Parathyroid adenoma (tissue), 2 donors: ENCODE measurements around the gene GANC.

Source experiments
- H2AFZ ChIP-seq: fragments of 300-600 bp; sonication (generic); one replicate; pipeline ENCODE4 v1.7.0; 2017; ENCODE audit warnings: antibody characterized with exemption, mild to moderate bottlenecking
- H3K27ac ChIP-seq: fragments of 300-600 bp; sonication (generic); one replicate; pipeline ENCODE4 v1.7.0; 2017
- H3K27me3 ChIP-seq: fragments of 300-600 bp; sonication (generic); one replicate; pipeline ENCODE4 v1.7.0; 2017; ENCODE audit warnings: low read length; ENCODE audit not compliant: control insufficient read depth, insufficient read depth
- H3K36me3 ChIP-seq: fragments of 300-600 bp; sonication (generic); one replicate; pipeline ENCODE4 v1.7.0; 2017; ENCODE audit warnings: low read length; ENCODE audit not compliant: control insufficient read depth, insufficient read depth
- H3K4me1 ChIP-seq: fragments of 300-600 bp; sonication (generic); one replicate; pipeline ENCODE4 v1.7.0; 2017; ENCODE audit warnings: control low read depth
- H3K4me2 ChIP-seq: fragments of 300-600 bp; sonication (generic); one replicate; pipeline ENCODE4 v1.7.0; 2017; ENCODE audit warnings: low read length
- H3K4me3 ChIP-seq: fragments of 300-600 bp; sonication (generic); one replicate; pipeline ENCODE4 v1.7.0; 2017; ENCODE audit warnings: low read depth, low read length
- H3K79me2 ChIP-seq: fragments of 300-600 bp; sonication (generic); one replicate; pipeline ENCODE4 v1.7.0; 2017; ENCODE audit warnings: control low read depth
- H3K9ac ChIP-seq: fragments of 300-600 bp; sonication (generic); one replicate; pipeline ENCODE4 v1.7.0; 2017; ENCODE audit warnings: mild to moderate bottlenecking
- H3K9me3 ChIP-seq: fragments of 300-600 bp; sonication (generic); one replicate; pipeline ENCODE4 v1.7.0; 2017; ENCODE audit warnings: low read length; ENCODE audit not compliant: control insufficient read depth
- CTCF ChIP-seq: fragments of 300-600 bp; sonication (generic); IDR thresholded peaks from one replicate; pipeline ENCODE4 v1.7.0; 2017; ENCODE audit warnings: antibody characterized with exemption, mild to moderate bottlenecking
- donor health status: primary hyperparathyroidism.

GANC gene

DNA sequence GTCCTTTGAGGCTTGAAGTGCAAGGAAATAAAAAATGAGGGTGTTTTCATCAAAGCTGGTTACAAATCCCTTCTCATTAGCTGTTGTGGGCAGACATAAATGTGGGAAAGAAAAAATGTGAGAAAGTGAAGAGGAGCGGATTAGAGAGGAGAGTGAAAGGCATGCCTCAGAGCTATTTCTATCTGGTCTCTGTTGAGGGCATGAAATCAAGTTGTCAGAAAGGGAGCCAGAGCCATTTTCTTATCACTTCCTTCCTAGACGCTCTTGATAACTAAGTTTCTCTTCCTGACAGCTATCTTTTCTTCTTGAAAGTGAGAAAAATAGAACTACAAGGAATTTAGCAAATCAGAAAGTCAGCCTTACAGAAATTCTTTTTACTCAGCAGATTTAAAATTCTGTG lies 65.5 kb downstream of the GANC start:
- no peak overlapping the region for H3K27ac ChIP-seq
- no peak overlapping the region for H3K4me2 ChIP-seq
- no peaks in the 10 kb centered on the region for H3K9me3 ChIP-seq
- no peaks in the 10 kb centered on the region for H3K27me3 ChIP-seq
- H3K79me2 ChIP-seq: no peaks in the 10 kb centered on the region
- H2AFZ ChIP-seq: no peak overlapping the region
- no peaks in the 10 kb centered on the region for H3K4me1 ChIP-seq
- TF ChIP-seq CTCF: no peak
- no peak overlapping the region for H3K9ac ChIP-seq
- no peak overlapping the region for H3K4me3 ChIP-seq
- no peaks in the 10 kb centered on the region for H3K36me3 ChIP-seq

- Histone ChIP-seq H3K4me1 (no peaks in the 10 kb centered on the region), H3K4me3 (no peak overlapping the region), H3K27ac (no peak overlapping the region), H3K9me3 (no peaks in the 10 kb centered on the region), H3K4me2 (no peak overlapping the region), H2AFZ (no peak overlapping the region), H3K9ac (no peak overlapping the region), H3K36me3 (no peaks in the 10 kb centered on the region), H3K27me3 (no peaks in the 10 kb centered on the region), H3K79me2 (no peaks in the 10 kb centered on the region)
- TF ChIP-seq CTCF: no peak
These were observed 70.7 kb downstream of the GANC start for GRCh38 chr15:42343596-42344232.

DNA sequence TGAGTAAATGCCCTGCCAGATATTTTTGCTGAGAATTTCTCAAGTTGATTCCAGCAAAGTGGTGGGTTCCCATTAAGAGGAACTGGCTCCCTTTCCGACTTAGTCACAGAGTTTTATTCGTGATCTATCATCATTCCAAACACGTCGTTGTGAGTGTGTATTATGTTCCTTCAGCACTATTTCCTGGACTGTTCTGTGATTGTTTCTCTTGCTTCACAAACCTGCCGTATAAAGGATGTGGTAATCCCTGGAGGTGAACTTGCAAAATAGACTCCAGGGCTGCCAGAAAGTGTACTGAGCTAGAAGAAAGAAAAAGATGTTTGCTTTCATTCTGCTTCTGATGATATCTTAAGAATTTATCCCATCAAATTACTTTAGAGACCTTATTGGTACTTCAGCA lies 71.8 kb downstream of the GANC start:
- H3K9ac ChIP-seq: no peak overlapping the region
- H3K36me3 ChIP-seq: no peaks in the 10 kb centered on the region
- H3K27me3 ChIP-seq: no peaks in the 10 kb centered on the region
- H3K4me1 ChIP-seq: no peaks in the 10 kb centered on the region
- H3K27ac ChIP-seq: no peak overlapping the region
- H2AFZ ChIP-seq: no peak overlapping the region
- no peak overlapping the region for H3K4me2 ChIP-seq
- H3K9me3 ChIP-seq: no peaks in the 10 kb centered on the region
- no peaks in the 10 kb centered on the region for H3K79me2 ChIP-seq
- no peak for TF ChIP-seq CTCF
- H3K4me3 ChIP-seq: no peak overlapping the region

- Histone ChIP-seq H2AFZ (no peak overlapping the region), H3K79me2 (no peaks in the 10 kb centered on the region), H3K4me2 (no peak overlapping the region), H3K9ac (no peak overlapping the region), H3K36me3 (no peaks in the 10 kb centered on the region), H3K27ac (no peak overlapping the region), H3K9me3 (no peaks in the 10 kb centered on the region), H3K4me3 (no peak overlapping the region), H3K4me1 (no peaks in the 10 kb centered on the region), H3K27me3 (no peaks in the 10 kb centered on the region)
- no peak for TF ChIP-seq CTCF
These were observed 72.5 kb downstream of the GANC start for GRCh38 chr15:42345504-42345903.

- H3K4me2 ChIP-seq: no peak overlapping the region
- no peak overlapping the region for H3K27ac ChIP-seq
- H3K79me2 ChIP-seq: no peaks in the 10 kb centered on the region
- no peak overlapping the region for H3K4me3 ChIP-seq
- H3K36me3 ChIP-seq: no peaks in the 10 kb centered on the region
- H3K9ac ChIP-seq: no peak overlapping the region
- H2AFZ ChIP-seq: no peak overlapping the region
- TF ChIP-seq CTCF: no peak
- H3K9me3 ChIP-seq: no peaks in the 10 kb centered on the region
- no peaks in the 10 kb centered on the region for H3K4me1 ChIP-seq
- H3K27me3 ChIP-seq: no peaks in the 10 kb centered on the region
These were observed 75.1 kb downstream of the GANC start for GRCh38 chr15:42348083-42348482.
